IPS-NIHi7 (cell line): ENCODE data around the gene UEVLD.

Experiments used
- DNase-seq: peaks from one replicate; pipeline ENCODE4 v3.0.0; 2012; ENCODE audit warnings: mixed read lengths; ENCODE audit errors: extremely low spot score

Gene UEVLD

GRCh38 chr11:18581825-18582224 lies 6.7 kb downstream of the UEVLD start:
- no peak for DNase-seq

GRCh38 chr11:18580113-18580766 lies 8.3 kb downstream of the UEVLD start:
- DNase-seq, result no peak

- no peak for DNase-seq
These were observed 9.4 kb downstream of the UEVLD start for GRCh38 chr11:18578975-18579598.

GRCh38 chr11:18575361-18575760 lies 13.2 kb downstream of the UEVLD start:
- DNase-seq, result no peak

- no peak for DNase-seq
These were observed 21.5 kb downstream of the UEVLD start for GRCh38 chr11:18567081-18567480.

- no peak for DNase-seq
These were observed 22.1 kb downstream of the UEVLD start for GRCh38 chr11:18566406-18566805.

GRCh38 chr11:18564149-18564548 lies 24.4 kb downstream of the UEVLD start:
- no peak for DNase-seq

GRCh38 chr11:18563090-18563730 lies 25.3 kb downstream of the UEVLD start:
- DNase-seq, result no peak

GRCh38 chr11:18548001-18548400 lies 40.5 kb downstream of the UEVLD start:
- no peak for DNase-seq

GRCh38 chr11:18540207-18541009 lies 48.1 kb downstream of the UEVLD start:
- peak; percentile 11 for DNase-seq

- DNase-seq, result no peak
These were observed 52.3 kb downstream of the UEVLD start for GRCh38 chr11:18536209-18536608.

- DNase-seq, result no peak
These were observed 54.3 kb downstream of the UEVLD start for GRCh38 chr11:18534245-18534644.

GRCh38 chr11:18533365-18533764 lies 55.2 kb downstream of the UEVLD start:
- no peak for DNase-seq

- DNase-seq, result peak; percentile 7
These were observed 61.0 kb downstream of the UEVLD start for GRCh38 chr11:18527512-18527911.

- peak; percentile 95 for DNase-seq
These were observed 61.8 kb downstream of the UEVLD start, which contains the start of gene TSG101 for GRCh38 chr11:18526521-18527296. Gene TSG101, minus strand, starts transcription at chr11:18526942. Its CDS starts 126 bp downstream, at chr11:18526816.

GRCh38 chr11:18526130-18526520 lies 62.4 kb downstream of the UEVLD start:
- no peak for DNase-seq

- no peak for DNase-seq
These were observed 64.3 kb downstream of the UEVLD start for GRCh38 chr11:18524248-18524647.

GRCh38 chr11:18523084-18523483 lies 65.5 kb downstream of the UEVLD start:
- DNase-seq, result no peak

- DNase-seq, result peak; percentile 22
These were observed 66.1 kb downstream of the UEVLD start for GRCh38 chr11:18522388-18522787.

GRCh38 chr11:18521122-18521521 lies 67.4 kb downstream of the UEVLD start:
- DNase-seq, result no peak

- no peak for DNase-seq
These were observed 86.2 kb downstream of the UEVLD start for GRCh38 chr11:18502352-18502751.
